GM19438 (cell line): ENCODE results near the gene LARGE2.
A peak's percentile ranks its signal among the peaks of the same experiment; 100 is the strongest.

Experiments used
- ATAC-seq: cut with Tn5 transposase; IDR thresholded peaks from one replicate; pipeline ENCODE4 v1.9.1; 2021; ENCODE audit warnings: low read depth; ENCODE audit not compliant: unreplicated experiment

Gene LARGE2

DNA sequence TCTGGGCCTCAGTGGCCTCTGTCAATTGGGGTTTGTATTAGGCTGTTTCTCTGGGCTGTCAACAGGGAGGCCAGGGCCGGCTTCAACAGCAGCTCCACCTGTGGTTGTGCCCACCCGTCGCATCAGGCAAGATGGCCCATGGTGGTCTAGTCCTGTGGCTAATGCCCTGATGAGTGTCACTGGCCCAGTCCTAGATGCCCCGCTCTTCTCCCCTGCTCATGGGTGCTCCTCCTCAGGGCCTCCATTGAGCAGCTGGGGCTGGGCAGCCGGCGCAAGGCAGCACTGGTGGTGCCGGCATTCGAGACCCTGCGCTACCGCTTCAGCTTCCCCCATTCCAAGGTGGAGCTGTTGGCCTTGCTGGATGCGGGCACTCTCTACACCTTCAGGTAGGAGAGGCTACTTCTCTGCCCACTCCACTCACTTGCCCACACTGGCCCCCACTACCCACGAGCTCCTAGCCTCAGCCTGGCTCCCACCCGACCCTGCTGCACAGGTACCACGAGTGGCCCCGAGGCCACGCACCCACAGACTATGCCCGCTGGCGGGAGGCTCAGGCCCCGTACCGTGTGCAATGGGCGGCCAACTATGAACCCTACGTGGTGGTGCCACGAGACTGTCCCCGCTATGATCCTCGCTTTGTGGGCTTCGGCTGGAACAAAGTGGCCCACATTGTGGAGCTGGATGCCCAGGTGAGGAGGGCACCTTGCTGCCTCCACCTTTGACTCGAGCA is 5.4 kb downstream of the LARGE2 start:
- no peak for ATAC-seq

DNA sequence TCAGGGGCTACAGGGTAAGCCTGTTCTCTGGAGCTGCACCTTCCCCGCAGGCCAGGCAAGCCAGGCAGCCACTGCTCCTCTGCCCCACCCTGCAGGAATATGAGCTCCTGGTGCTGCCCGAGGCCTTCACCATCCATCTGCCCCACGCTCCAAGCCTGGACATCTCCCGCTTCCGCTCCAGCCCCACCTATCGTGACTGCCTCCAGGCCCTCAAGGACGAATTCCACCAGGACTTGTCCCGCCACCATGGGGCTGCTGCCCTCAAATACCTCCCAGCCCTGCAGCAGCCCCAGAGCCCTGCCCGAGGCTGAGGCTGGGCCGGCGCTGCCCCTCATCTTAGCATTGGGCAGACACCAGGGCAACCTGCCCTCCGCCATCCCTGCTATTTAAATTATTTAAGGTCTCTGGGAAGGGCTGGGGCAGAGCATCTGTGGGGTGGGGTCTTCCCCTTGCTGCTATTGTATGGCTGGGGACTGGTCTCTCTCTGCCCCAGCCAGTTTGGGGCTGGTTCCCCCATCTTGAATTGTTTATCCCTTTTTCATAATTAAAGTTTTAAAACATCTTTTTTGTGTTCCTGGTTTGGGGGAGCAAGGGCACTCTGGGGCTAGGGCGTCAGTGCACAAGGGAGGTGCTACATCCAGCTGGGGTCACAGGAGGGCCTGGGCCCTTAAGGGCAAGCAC is 6.2 kb downstream of the LARGE2 start:
- ATAC-seq = no peak

DNA sequence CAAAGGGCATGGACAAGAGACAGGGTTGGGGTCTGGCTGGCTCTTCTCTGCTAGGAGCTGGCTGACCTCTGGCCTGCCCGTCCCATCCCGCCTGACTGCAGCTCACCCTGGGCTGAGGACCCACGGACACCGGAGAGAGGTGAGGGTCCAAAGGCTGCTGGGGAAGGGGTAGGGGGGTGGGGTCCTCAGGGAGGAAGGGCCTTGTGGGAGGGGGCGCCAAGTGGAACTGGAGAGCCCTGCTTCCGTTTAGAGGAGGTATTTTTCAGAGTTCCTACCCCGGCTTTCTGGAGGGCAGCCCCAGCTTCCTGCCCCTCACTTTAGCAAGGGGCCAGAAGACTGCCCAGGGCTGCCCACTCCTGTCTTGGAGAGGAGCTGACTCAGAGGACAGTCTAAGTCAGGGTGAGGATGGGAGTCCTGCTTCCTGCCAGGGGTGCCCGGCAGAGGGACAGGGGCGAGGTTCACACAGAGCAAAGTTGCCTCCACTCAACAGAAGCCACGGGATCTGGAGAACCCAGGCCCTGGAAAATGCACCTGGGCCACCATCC is 7.1 kb downstream of the LARGE2 start:
- peak; percentile 7 for ATAC-seq

DNA sequence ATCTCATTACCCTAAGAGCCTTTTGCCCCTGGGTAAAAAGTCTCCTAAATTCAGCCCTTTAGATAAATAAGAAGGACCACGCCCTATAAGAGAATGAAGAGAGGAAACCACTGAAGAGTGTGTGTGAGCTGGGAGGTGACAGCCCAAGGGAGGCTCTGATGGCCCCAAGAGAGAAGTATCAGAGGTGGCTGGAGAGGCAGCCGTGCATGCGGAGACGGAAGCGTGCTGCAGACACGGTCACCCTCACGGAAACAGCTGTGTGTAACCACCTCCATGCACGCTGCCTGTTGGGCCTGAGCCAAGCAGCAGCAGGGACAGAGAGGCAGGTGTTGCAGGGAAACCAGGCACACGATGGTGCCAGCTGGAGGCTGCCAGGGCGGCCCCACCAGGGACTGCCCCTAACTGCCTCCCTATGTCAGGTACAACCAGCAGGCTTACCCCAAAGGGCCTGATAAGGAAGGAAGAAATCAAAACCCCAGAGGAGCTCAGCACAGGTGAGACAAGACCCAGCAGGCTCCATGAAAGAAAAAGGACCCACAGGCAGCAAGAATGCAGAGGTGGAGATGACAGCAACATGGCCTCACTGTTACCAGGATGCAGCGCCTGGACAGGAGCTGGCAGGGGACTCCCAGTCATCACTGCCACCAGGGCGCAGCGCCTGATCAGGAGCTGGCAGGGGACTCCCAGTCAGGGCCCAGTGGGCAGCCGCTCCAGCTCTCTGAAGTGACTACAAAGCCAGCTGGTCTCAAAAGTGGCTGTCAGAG is 7.8 kb downstream of the LARGE2 start:
- ATAC-seq = peak; percentile 94

DNA sequence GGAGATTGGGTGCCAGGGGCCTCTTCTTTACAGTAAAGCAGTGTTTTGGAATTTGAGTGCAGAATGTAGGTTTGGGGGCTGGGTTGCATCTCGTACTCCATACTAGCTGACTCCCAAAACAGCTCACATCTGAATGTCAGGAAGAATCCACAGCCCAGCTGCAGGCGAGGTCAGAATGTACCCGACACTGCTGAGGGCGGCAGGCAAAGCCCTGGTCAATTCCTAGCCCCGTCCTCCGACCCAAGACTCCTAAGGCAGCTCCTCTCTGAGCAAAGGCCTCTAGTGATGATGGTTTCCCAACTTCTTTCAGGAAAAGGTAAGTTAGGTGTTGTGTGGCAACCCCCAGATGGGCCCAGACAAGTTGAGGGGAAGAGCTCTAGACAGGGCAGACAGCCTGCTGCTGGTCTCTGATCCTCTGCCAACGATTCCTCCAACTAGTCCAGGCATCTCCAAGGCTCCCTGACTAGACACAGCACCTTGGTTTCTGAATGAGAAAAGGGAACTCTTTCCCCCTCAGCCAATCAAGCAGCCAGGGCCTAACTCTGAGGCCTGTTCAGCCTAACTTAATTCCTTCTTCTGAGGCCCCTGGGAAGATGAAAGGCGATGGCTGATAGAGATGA is 8.6 kb downstream of the LARGE2 start:
- no peak for ATAC-seq

DNA sequence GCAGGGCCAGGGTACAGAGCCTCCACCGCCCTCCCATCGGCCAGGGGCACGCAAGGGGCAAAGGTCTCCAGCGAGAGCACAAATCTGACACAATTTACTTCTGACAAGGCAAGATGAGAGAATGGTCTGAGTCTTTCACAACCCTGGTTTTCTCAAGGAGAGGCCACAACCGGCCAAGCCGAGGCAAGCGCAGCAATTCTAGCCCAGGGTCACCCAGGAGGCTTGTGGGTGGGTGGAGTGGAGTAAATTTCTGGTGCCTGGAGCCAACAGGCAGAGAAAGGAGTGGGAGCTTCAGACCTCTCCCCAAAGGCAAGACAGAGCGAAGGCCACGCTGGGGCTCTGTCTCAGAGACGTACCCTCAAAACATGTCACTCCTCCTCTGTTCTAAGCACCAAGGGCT is 9.3 kb downstream of the LARGE2 start:
- ATAC-seq = no peak

DNA sequence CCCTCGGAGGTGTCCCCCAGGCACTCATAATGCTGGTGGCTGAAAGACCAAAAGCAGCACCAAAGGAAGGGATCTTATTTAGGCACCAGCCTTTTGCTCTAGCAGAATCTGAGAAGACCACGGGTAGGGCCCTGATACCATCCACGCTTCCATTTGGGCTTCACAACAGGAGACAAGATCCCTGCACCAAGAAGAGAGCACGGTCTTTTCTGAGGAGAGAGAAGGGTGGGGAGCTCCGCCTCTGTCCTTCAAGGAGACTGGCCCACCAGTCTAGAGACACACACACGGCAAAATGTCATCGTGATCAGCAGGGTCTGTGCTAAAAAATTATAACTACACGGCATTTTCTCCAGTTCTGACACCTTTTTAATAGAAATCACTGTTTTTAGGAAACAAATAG is 9.8 kb downstream of the LARGE2 start:
- no peak for ATAC-seq

DNA sequence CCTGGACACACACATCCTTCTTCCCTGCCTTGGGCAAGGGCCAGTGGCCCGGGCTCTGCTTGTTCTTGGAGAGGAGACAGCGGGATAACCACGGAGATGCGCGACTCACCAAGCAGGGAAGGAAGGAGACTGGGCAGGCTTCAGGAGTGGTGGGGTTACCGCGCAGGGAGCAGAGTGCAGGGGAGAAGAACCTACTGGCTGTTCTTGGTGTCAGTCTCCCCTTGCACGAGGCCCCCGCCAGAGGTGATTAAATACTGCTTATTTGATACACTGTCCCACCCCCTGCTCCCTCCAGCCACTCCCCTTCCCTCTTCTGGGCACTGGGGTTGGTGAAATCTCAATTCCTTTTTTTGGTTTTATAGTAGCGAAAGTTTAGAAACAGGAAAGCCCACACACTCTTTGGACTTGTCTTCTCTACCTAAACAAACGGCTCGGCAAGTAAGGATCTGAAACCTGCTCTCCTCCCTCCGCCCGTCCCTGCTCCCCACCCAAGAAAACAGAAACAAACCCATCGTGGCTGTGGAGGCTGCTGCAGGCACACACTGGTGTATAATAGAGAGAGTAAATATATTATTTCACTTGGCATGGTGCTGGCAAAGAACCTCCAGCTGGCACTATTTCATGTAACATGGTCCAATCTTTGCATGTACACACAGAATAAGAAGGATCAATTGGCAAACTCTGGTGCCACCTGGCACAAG is 10.8 kb downstream of the LARGE2 start:
- ATAC-seq = no peak

DNA sequence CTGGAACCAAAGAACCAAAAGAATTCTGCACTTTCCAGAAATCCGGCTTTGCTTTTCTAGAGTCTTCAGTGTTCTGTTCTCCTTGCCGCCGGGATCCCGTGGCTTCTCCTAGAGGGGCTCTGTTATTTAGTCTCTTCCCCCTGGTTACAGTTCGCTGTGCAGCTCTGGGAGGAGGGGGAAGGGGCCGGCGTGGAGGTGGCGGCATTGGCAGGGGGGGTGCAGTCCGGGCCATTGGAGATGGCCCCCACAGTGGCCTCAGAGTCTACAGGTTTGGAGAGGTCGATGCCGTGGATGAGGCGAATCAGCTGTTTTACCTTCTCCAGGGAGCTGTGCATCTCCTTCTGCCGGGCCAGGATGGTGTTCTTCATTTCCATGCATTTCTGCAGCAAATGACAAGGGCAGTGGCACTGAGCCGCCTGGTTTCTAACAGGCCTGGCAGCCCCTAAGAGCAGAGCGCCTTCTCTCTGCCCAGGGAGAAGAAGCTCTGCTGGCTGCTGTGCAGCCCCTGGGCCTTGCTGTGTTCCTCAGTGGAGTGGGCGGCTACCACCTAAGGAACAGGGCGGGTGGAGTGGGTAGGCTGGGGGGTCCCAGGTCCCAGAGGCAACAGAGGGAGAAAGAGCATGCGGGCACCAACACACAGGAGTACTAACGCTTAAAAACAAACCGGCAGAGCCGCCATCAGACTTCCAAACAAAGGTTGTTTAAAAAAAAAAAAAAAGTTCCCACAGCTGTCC is 11.6 kb downstream of the LARGE2 start:
- no peak for ATAC-seq

DNA sequence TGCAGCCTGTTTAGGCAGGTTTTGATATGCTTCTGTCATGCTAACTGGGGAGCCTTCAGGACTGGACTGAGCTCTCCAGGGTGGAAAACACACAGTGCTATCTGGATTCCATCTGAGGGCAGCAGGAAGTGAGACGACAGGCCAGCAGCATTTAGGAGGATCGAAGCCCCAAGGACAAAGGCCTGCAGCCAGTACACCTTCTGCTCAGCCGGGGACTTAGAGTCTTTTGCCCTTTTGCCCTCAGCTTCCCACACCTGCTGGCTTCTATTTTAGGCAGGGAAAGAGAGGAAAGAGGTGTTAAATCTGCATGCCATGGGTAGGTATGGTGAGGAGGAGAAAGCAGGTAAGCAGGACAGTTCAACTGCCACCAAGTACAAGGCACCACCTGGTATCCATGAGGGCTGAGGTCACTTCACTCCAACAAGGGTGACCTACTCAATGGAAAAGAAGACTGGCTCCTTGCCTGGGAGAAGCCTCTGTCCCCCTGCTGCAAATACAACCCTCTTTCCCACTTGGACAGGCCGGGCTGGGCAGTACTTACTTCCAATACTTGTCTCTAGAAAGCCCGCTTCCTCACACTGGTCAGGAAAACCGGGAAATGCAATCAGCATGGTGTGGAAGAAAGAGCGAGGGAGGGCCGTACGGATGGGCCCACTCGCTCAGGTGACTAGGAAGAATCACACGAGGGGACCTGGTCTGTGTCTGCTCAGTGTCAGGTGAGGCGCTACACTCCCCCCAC is 12.3 kb downstream of the LARGE2 start:
- ATAC-seq = no peak

DNA sequence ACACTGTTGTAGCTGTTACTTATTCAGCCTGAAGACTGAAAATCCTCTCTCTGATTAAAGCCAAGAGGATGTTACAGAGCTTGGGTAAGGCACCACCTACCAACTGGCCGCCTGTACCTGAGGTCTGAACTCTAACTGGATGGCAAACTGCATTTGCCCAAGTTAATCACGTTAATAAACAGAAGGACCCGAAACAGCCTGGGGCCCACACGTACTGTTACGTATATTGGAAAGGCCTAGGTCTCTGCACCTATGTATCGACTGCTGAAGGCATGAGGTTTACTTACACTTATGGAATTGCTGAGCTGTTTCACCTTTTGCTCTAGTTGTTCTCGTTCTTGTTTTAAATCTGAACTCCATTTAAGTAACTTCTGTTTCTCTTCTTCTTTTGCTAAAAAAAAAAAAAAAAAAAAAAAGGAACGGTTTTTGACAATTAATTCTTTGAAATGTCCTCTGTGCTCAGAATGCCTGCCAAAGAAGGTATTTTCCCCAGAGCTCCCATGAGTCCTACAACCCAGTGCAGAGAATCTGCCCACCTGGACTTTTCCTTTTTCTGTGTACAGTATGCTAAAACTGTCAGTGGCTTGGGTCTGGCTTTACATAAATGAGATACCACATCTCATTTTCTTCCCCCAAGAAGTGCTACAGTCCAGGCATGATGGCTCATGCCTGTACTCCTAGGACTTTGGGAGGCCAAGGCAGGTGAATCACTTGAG is 13.1 kb downstream of the LARGE2 start:
- no peak for ATAC-seq

DNA sequence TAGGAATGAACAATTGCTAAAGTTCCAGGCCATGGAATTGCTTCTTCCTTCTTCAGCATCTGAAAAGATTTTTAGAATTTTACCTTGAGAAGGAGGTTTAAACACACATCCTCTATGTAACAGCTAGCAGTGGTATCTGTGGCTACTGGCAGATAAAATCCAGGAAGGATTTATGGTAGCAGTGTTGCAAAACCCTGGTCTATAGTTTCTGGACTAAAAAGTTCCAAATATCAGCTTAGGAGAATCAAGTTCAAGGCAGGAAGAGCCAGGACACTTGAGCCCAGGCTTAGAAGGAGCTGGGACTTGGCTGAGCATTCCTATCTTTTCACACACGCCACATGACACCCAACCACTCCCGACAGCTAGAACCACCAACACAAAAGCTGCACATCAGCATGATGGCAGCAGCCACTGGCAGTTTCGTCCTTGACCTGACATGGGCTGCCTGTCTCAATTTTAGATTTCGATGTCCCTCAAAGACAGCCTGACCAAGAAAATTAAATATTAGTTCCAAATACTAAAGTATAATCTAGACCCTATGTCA is 14.1 kb downstream of the LARGE2 start:
- no peak for ATAC-seq

DNA sequence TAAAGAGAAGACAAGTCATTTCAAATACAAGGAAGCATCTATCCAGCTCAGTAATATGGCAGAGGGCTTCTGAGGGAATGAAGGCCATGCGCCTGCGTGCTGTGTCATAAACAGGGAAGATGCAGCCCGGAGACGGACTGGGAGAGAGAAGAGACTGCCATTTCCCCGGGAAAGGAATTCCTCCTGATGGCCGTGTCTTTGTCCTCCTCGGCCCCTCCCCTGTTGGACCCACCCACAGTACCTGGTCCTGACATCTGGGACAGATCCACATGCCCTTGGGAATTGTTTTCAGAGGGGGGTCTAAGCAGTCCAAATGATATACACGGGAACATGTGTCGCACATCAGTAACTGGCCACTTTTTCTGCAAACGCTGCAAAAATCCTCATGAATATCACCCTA is 15.5 kb downstream of the LARGE2 start:
- no peak for ATAC-seq

DNA sequence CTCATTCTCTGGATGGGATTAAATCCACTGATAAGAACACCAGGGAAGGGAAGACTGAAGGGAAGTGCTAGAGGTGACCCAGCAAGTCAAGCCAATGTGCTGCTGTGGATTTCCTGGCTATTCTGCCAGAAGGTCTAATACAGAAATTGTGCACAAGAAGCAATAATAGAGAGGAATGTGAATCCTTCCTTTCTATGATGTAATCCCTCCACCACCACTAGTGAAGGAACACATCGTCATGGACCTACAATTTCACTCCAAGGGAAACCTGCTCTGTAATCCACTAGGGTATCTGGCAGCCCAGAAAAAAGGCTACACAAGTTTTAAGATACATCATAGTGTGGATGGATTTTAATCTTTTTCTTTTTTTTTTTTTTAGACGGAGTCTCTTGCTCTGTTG is 17.4 kb downstream of the LARGE2 start:
- ATAC-seq = no peak

DNA sequence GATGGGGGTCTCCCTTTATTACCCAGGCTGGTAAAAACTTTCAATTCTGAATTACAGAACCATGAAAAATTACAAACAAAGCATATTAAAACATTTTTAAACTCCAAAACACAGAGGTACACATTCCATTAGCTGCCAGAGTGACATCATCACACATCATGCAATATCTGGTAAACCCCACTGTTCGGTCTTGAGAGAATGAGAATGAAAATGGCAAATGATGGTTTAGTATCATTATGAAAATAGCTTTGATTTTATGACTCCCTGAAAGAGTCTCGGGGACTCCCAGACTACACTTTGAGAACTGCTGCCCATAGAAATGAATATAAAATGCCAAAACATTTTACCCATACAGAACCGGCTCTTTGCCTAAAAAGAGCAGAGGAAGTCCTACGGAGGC is 18.8 kb downstream of the LARGE2 start:
- no peak for ATAC-seq

DNA sequence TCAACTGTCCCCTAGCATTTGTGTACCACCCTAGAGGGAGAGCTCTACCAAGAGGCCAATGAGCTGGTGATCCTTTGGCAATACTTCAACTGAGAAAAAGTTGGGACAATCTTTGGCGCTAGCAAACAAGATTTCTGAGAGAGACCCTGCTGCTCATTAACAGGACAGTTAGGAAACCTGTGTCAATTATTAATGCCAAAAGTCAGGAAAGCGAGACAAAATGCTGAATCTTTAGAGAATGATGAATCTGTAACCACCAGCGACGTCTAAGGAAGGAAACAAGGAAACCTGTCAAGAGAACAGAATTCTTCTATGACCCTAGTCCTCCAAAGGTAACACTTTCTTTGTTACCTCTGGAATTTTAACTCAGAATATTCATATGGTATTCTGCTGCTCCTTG is 19.9 kb downstream of the LARGE2 start:
- no peak for ATAC-seq

DNA sequence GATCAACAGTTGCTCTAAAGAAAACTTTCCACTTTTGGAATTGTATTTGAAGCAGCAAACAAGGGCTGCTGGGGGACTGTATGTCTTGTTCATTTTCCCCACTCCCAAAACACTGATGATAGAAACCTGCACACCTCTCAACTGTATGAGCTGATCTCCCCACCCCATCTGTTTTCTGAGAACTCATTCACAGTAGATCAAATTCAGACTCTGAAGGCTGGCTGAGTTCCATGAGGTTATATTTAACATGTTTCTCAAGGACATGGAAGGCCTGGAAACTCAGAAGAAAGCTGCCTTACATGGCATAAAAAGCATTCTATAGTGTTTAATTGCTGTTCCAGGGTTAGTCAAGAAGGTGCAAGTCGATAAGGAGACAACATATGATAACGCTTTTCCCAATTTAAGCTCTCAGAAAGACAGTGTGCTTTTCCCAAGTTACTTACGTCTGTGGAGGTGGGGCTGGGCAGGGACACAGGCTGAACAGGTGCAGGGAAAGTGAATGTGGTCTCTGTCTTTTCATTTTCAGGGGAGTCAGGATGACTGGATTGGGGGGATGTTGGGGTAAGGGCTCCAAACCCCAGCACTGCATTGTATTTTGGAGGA is 23.0 kb downstream of the LARGE2 start:
- ATAC-seq = no peak

DNA sequence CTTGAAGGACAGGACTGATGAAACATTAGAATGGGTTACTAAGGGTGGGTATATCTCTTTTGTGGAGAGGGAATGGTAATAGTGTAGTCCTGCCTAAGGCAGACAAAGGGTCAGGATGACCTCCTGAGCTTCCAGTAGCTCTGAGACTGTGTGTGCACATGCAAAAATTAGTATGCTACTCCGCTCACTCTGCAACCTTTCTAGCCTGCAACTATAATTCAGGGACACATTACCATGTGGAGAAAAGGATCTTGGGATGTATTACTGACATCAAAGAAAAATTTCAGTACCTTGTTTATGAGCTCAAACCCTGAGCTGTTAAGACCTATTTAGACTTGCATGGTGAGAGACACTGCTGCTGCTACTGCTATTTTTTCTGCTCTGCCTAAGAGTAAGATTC is 25.4 kb downstream of the LARGE2 start:
- no peak for ATAC-seq
